Measurements from ENCODE around the gene TEDC2. TPM values are rescaled to one million over a fixed set of nuclear protein-coding genes. Genes with fewer than 3 reads are reported as not detected.

Gene TEDC2
- total RNA-seq, 1 donor from 2014 or later, result 9.1 TPM

GRCh38 chr16:2511996-2512734 is 52.3 kb downstream of the TEDC2 start:
- Mint-ChIP-seq H3K4me1 (ENCODE audit: unreplicated experiment) (peaks cover 40% of the 10 kb centered on the region), H3K4me3 (ENCODE audit: unreplicated experiment) (peak overlapping the region; percentile 89), H3K36me3 (ENCODE audit: low read depth, unreplicated experiment) (peaks cover 11% of the 10 kb centered on the region), H3K27me3 (ENCODE audit: unreplicated experiment) (peaks cover 34% of the 10 kb centered on the region), H3K9me3 (ENCODE audit: unreplicated experiment) (no peaks in the 10 kb centered on the region), H3K27ac (ENCODE audit: unreplicated experiment) (peak overlapping the region; percentile 58)
- TF ChIP-seq, protein P1, sequence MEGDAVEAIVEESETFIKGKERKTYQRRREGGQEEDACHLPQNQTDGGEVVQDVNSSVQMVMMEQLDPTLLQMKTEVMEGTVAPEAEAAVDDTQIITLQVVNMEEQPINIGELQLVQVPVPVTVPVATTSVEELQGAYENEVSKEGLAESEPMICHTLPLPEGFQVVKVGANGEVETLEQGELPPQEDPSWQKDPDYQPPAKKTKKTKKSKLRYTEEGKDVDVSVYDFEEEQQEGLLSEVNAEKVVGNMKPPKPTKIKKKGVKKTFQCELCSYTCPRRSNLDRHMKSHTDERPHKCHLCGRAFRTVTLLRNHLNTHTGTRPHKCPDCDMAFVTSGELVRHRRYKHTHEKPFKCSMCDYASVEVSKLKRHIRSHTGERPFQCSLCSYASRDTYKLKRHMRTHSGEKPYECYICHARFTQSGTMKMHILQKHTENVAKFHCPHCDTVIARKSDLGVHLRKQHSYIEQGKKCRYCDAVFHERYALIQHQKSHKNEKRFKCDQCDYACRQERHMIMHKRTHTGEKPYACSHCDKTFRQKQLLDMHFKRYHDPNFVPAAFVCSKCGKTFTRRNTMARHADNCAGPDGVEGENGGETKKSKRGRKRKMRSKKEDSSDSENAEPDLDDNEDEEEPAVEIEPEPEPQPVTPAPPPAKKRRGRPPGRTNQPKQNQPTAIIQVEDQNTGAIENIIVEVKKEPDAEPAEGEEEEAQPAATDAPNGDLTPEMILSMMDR (IDR thresholded peaks at IDR 0.05; ENCODE audit: unreplicated experiment), result no peak
- no peak for DNase-seq (ENCODE audit: low spot score)

DNA sequence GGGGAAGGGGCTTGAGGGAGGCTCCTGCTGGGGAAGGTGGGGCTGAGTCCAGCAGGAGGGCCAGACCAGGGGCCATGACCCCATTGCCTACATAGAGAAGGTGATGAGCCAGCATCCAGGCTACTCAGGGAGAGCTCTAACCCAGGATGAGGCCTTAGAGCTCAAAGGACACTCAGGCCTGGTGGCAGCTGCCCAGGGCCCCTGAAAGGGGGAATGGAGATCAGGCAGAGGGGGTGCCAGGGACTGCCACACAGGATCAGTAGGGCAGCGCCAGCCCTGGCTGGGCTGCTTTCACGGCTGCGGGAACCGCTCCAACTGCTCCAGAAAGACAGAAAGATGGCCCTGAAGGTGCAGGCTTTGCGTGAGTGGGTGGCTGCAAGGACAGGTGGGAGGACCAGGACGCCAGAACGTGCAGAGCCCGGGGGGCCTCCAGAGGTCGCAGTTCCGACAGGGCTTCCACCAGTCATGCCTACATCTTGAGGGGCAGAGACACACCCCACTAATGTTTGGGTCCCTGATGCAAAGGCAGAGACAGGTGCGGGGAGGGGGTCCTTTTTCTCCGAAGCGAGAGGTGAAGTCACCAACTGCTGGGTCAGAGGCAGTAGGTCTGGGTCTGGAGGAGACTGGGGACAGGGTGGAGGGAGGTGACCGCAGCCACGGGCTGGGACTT is 53.0 kb downstream of the TEDC2 start:
- Mint-ChIP-seq H3K9me3 (ENCODE audit: unreplicated experiment) (no peaks in the 10 kb centered on the region), H3K27me3 (ENCODE audit: unreplicated experiment) (peaks cover 39% of the 10 kb centered on the region), H3K36me3 (ENCODE audit: low read depth, unreplicated experiment) (peaks cover 15% of the 10 kb centered on the region), H3K4me3 (ENCODE audit: unreplicated experiment) (peak overlapping the region; percentile 89), H3K27ac (ENCODE audit: unreplicated experiment) (peak overlapping the region; percentile 78), H3K4me1 (ENCODE audit: unreplicated experiment) (peaks cover 45% of the 10 kb centered on the region)
- DNase-seq (ENCODE audit: low spot score), result no peak
- TF ChIP-seq, protein P1 (IDR thresholded peaks at IDR 0.05; ENCODE audit: unreplicated experiment), result no peak

DNA sequence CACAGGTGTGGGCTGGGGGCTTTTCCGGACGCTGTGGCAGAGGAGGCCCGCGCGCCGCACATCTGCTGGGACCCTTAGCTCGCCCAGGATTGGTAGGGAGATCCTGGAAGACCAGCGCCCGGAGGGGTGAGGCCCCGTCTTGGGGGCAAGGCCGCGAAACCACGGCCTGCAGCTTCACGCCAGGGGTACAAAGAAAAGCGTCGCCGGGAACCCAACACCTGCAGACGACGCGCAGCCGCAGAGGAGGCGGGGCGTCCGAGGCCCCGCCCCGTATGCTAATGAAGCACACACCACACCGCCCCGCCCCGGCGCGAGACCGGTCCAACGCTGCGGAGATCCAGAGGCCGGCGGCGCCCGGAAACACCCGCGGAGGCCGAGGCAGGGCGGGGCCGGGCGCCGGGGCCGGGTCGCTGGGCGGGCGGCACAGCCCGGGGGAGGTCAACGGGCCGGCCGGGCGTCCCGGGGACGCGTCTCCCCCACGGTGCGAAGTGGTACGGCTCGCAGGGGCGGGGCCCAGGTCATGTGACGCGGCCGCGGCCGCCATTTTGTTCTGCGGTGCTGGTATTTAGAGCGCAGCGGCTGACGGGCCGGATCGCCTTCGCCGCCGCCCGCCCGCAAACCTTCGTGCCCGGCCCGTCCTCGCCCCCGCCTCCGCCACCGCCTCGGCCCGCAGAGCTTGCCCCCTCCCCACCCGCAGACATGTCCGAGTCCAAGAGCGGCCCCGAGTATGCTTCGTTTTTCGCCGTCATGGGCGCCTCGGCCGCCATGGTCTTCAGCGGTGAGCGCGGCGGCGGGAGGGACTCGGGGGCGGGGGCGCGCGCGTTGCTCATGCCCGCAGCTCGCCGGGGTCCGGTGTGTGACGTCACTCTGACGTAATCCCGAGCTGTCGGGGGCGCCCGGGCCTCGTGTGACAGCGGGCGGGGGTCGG is 53.8 kb downstream of the TEDC2 start, which contains the start of gene ATP6V0C:
ATP6V0C (plus strand) TSS at position 548 of the 928 bp plus-strand sequence; CDS start at position 700, 152 bp downstream.
- Mint-ChIP-seq H3K4me1 (ENCODE audit: unreplicated experiment) (peaks cover 45% of the 10 kb centered on the region), H3K9me3 (ENCODE audit: unreplicated experiment) (no peaks in the 10 kb centered on the region), H3K36me3 (ENCODE audit: low read depth, unreplicated experiment) (peaks cover 15% of the 10 kb centered on the region), H3K27me3 (ENCODE audit: unreplicated experiment) (peaks cover 37% of the 10 kb centered on the region), H3K4me3 (ENCODE audit: unreplicated experiment) (peak within 1 kb of the TSS; percentile 97), H3K27ac (ENCODE audit: unreplicated experiment) (peak within 1 kb of the TSS; percentile 89)
- DNase-seq (ENCODE audit: low spot score), result peak; percentile 87
- TF ChIP-seq, protein P1 (IDR thresholded peaks at IDR 0.05; ENCODE audit: unreplicated experiment), result no peak

Small RNA genes within 50 kb of the gene (microRNA-seq; reads per million reads assigned to microRNA genes)
- 0.49 reads per million for gene MIR6767 (ENCODE audit: unreplicated experiment)
- gene MIR6768 (ENCODE audit: unreplicated experiment), result 0.49 reads per million

Other genes with a start within 250 kb of the TEDC2 start
- 21.1 TPM for gene BRICD5, start 249.2 kb upstream of the TEDC2 start, total RNA-seq (ENCODE audit: unreplicated experiment)
- gene PGP, start 245.3 kb upstream of the TEDC2 start, total RNA-seq (ENCODE audit: unreplicated experiment), result 31.5 TPM
- 35.9 TPM for gene E4F1, start 236.5 kb upstream of the TEDC2 start, total RNA-seq (ENCODE audit: unreplicated experiment)
- gene DNASE1L2, start 223.7 kb upstream of the TEDC2 start, total RNA-seq (ENCODE audit: unreplicated experiment), result 1.0 TPM
- gene ECI1, start 208.5 kb upstream of the TEDC2 start, total RNA-seq (ENCODE audit: unreplicated experiment), result 27.1 TPM
- gene RNPS1, start 192.0 kb upstream of the TEDC2 start, total RNA-seq (ENCODE audit: unreplicated experiment), result 203 TPM
- 10.4 TPM for gene ABCA3, start 119.4 kb upstream of the TEDC2 start, total RNA-seq (ENCODE audit: unreplicated experiment)
- gene CCNF, start 30.7 kb upstream of the TEDC2 start, total RNA-seq (ENCODE audit: unreplicated experiment), result 30.2 TPM
- gene NTN3, start 11.2 kb downstream of the TEDC2 start, total RNA-seq (ENCODE audit: unreplicated experiment), result not detected
- 17.3 TPM for gene TBC1D24, start 15.0 kb downstream of the TEDC2 start, total RNA-seq (ENCODE audit: unreplicated experiment)
- gene ATP6V0C, start 53.8 kb downstream of the TEDC2 start, total RNA-seq (ENCODE audit: unreplicated experiment), result 157 TPM
- 53.3 TPM for gene AMDHD2, start 60.3 kb downstream of the TEDC2 start, total RNA-seq (ENCODE audit: unreplicated experiment)
- gene CEMP1, start 71.3 kb downstream of the TEDC2 start, total RNA-seq (ENCODE audit: unreplicated experiment), result not detected
- gene PDPK1, start 77.9 kb downstream of the TEDC2 start, total RNA-seq (ENCODE audit: unreplicated experiment), result 33.6 TPM
- gene KCTD5, start 222.4 kb downstream of the TEDC2 start, total RNA-seq (ENCODE audit: unreplicated experiment), result 24.3 TPM

Measured in endothelial cell (in vitro differentiated cells).